Bone marrow (tissue), 2 donors: Measurements from ENCODE around the gene MYO9A.

Experiments
- DNase-seq, 2 donors: peaks; one replicate each; lab custom pipeline; 2025; lab: John Stamatoyannopoulos, UW

Gene MYO9A

DNA sequence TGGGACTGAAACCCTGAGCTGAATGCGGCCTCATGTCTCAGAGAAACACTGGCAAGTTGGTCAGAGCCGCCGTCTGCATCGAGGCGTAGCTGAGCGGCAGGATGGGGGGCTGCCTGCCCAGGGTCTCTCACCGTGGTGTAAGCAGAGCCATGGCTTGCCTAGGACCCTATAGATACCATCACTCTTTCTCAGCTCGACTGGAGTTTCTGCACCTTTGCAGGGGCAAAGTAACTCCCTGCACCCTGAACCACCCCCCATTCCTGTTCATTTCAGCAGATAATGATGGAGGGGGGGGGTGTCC, 336.0 kb downstream of the MYO9A start:
- DNase-seq, result no peak

DNA sequence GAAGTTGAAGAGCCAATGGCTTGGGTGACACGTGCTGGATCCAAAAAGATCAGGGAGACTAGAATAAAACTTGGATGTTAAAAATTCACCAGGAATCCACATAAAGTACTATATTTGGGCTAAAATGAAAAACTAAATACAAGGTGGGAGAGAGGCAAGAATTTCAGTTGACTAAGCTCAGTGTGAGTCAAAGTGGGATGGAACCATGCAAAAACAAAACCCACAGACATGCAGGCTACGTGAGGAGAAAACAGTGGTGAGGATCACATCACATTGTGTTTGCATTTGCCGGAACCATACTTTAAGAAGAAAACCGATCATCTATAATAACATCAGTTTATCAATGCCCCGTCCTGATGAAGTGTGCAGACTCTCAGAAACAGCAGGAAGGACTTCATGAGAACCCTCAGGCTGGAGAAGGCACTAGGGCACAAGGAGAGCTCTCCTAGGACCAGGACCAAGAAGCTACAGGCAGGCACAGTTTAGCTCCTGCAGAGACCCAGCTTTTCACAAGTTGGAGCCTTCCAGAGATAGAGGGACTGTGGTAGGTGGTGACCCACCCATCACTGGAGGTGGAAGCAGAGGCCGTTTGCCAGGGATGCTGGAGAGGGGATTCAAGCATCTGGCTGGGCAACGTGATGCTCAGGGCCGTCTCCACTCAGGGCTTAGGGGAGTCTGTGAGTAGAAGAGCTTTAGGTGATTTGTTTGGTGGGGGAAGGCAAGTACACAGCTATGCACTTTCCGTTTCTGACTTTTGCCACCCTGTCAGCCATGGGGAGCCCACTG, 336.6 kb downstream of the MYO9A start:
- no peak for DNase-seq

GRCh38 chr15:71780115-71780976, 337.6 kb downstream of the MYO9A start:
- peak in 1 of 2 donors; percentile 18 for DNase-seq

GRCh38 chr15:71779073-71779797, 338.7 kb downstream of the MYO9A start:
- DNase-seq, result no peak

GRCh38 chr15:71777216-71777943, 340.6 kb downstream of the MYO9A start:
- no peak for DNase-seq

GRCh38 chr15:71776304-71776703, 341.6 kb downstream of the MYO9A start:
- no peak for DNase-seq

- DNase-seq, result no peak
Observed at GRCh38 chr15:71775856-71776255, 342.1 kb downstream of the MYO9A start.

- DNase-seq, result no peak
Observed at GRCh38 chr15:71773206-71773859, 344.6 kb downstream of the MYO9A start.
